ENCODE data around the gene PAK4. TPM values are rescaled to one million over a fixed set of nuclear protein-coding genes. Genes with fewer than 3 reads are reported as not detected.
A peak's percentile ranks its signal among the peaks of the same experiment; 100 is the strongest.

The PAK4 gene
- polyA plus RNA-seq, 1 of the 3 experiments (the other 2 are of a cell fraction) = 36.4 TPM

DNA sequence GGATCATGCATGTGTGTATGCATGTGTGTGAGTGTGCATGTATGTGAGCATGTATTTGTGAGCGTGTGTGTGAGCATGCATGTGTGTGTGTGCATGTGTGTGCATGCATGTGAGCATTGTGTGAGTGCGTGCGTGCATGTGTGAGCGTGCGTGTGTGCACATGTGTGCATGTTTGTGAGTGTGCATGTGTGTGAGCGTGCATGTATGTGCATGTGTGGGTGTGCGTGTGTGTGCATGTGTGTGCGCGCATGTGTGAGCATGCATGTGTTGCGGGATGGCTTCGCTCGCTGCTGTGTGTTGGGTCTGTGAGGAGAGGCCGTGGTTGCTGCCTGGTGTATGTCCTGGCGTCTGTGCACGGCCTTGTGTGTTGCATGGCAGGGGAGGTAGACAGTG, 32.4 kb downstream of the PAK4 start:
- no peak overlapping the region for H2AFZ ChIP-seq (ENCODE audit: low read depth)
- H4K20me1 ChIP-seq (ENCODE audit: insufficient read depth) = peaks cover 62% of the 10 kb centered on the region
- TF ChIP-seq TAF1 (IDR thresholded peaks at IDR 0.05; ENCODE audit: borderline replicate concordance, low read depth, low read length) = no peak
- TF ChIP-seq, protein P1, sequence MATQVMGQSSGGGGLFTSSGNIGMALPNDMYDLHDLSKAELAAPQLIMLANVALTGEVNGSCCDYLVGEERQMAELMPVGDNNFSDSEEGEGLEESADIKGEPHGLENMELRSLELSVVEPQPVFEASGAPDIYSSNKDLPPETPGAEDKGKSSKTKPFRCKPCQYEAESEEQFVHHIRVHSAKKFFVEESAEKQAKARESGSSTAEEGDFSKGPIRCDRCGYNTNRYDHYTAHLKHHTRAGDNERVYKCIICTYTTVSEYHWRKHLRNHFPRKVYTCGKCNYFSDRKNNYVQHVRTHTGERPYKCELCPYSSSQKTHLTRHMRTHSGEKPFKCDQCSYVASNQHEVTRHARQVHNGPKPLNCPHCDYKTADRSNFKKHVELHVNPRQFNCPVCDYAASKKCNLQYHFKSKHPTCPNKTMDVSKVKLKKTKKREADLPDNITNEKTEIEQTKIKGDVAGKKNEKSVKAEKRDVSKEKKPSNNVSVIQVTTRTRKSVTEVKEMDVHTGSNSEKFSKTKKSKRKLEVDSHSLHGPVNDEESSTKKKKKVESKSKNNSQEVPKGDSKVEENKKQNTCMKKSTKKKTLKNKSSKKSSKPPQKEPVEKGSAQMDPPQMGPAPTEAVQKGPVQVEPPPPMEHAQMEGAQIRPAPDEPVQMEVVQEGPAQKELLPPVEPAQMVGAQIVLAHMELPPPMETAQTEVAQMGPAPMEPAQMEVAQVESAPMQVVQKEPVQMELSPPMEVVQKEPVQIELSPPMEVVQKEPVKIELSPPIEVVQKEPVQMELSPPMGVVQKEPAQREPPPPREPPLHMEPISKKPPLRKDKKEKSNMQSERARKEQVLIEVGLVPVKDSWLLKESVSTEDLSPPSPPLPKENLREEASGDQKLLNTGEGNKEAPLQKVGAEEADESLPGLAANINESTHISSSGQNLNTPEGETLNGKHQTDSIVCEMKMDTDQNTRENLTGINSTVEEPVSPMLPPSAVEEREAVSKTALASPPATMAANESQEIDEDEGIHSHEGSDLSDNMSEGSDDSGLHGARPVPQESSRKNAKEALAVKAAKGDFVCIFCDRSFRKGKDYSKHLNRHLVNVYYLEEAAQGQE (IDR thresholded peaks at IDR 0.05; ENCODE audit: low read depth, low read length) = no peak
- no peak for TF ChIP-seq GATA2 (CRISPR knock-in tag; IDR thresholded peaks at IDR 0.05)
- H3K4me1 ChIP-seq (ENCODE audit: control insufficient read depth in 1 of 2, insufficient read depth in 2 of 2, low read depth in 1 of 2, low read length in 1 of 2) = peaks cover 0 to 62% of the 10 kb centered on the region in 2 experiments; a peak in 1 of 4 replicates
- WGBS (ENCODE audit: low lambda C conversion rate) = 95% methylated on average over 15 of the region's 15 CpGs
- H3K9me3 ChIP-seq = no peaks in the 10 kb centered on the region
- no peak overlapping the region for H3K4me2 ChIP-seq
- H3K4me3 ChIP-seq (ENCODE audit: low read depth in 2 of 2, low read length in 1 of 2) = no peak overlapping the region
- no peak overlapping the region for H3K9ac ChIP-seq
- no peaks in the 10 kb centered on the region for H3K9me2 ChIP-seq
- H3K36me3 ChIP-seq (replicated peaks in 1 of 2; ENCODE audit: control insufficient read depth in 1 of 2, insufficient read depth in 2 of 2, low read length in 1 of 2) = no peaks in the 10 kb centered on the region
- peaks cover 71% of the 10 kb centered on the region; the same call in 1 of the 2 replicates for H3K79me2 ChIP-seq (ENCODE audit: insufficient read depth)
- H3K27me3 ChIP-seq (ENCODE audit: insufficient read depth) = no peaks in the 10 kb centered on the region
- no peaks in the 10 kb centered on the region for H3F3A ChIP-seq (replicated peaks; ENCODE audit: insufficient read depth)
- H3K27ac ChIP-seq (ENCODE audit: low read depth in 2 of 2, low read length in 1 of 2) = peak overlapping the region in 1 of 2 experiments; percentile 45; a peak in 1 of 4 replicates
- CTCF ChIA-PET = interaction anchor here (1.2 to 1.6 kb wide), 2 partner anchors 9 to 13 kb away, joined by 3 to 6 read pairs; no protein-coding TSS in a partner anchor
- POLR2A ChIA-PET = no interaction called here
- DNase-seq = no peak

DNA sequence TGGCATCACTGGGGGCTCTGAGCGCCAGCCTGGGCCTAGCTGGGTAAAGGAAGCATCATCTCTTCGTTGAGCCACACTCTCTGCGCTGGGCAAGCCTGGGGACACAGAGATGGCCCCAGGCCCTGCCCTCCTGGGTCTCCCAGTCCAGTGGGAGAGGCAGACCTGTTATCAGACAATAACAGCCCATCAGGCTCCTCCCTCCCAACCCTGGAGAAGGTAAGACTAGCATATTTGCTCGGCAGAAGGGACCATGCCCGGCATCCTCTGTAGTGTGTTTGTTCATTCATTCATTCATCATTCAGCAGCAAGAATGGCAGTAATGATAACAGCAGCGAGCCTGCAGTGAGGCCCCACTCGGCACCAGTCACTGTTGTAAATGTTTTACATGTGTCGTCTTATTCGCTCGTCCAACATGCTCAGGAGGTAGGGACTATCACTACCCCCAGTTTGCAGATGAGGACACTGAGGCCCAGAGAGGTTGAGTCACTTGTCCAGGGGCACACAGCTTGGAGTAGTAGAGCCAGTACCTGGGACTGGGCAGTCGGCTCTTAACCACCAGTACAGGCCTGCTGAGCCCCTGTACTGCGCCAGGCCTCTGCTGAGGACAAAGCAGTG, 33.2 kb downstream of the PAK4 start:
- H3K79me2 ChIP-seq (ENCODE audit: insufficient read depth) = peaks cover 68% of the 10 kb centered on the region; the same call in 1 of the 2 replicates
- H2AFZ ChIP-seq (ENCODE audit: low read depth) = no peak overlapping the region
- H3K9me2 ChIP-seq = no peaks in the 10 kb centered on the region
- TF ChIP-seq RXRA (IDR thresholded peaks at IDR 0.05; ENCODE audit: borderline replicate concordance, low read depth) (no peak), TEAD4 (IDR thresholded peaks at IDR 0.05; ENCODE audit: borderline replicate concordance, insufficient read depth) (no peak), JUND (IDR thresholded peaks at IDR 0.05) (no peak), GABPA (IDR thresholded peaks at IDR 0.05; ENCODE audit: low read depth) (no peak), ELF1 (IDR thresholded peaks at IDR 0.05) (no peak), MXI1 (IDR thresholded peaks at IDR 0.05; ENCODE audit: low read depth, low read length) (no peak), RCOR1 (IDR thresholded peaks at IDR 0.05; ENCODE audit: low read length) (no peak), MEF2A (IDR thresholded peaks at IDR 0.05; ENCODE audit: borderline replicate concordance, low read depth) (no peak), SMC3 (IDR thresholded peaks at IDR 0.05; ENCODE audit: low read depth, low read length) (no peak), POLR2AphosphoS5 (IDR thresholded peaks at IDR 0.05; ENCODE audit: low read depth, low read length) (no peak), GATA2 (CRISPR knock-in tag; IDR thresholded peaks at IDR 0.05) (no peak), SIN3A (IDR thresholded peaks at IDR 0.05; ENCODE audit: borderline replicate concordance, low read depth, low read length) (no peak)
- TF ChIP-seq, protein P2, sequence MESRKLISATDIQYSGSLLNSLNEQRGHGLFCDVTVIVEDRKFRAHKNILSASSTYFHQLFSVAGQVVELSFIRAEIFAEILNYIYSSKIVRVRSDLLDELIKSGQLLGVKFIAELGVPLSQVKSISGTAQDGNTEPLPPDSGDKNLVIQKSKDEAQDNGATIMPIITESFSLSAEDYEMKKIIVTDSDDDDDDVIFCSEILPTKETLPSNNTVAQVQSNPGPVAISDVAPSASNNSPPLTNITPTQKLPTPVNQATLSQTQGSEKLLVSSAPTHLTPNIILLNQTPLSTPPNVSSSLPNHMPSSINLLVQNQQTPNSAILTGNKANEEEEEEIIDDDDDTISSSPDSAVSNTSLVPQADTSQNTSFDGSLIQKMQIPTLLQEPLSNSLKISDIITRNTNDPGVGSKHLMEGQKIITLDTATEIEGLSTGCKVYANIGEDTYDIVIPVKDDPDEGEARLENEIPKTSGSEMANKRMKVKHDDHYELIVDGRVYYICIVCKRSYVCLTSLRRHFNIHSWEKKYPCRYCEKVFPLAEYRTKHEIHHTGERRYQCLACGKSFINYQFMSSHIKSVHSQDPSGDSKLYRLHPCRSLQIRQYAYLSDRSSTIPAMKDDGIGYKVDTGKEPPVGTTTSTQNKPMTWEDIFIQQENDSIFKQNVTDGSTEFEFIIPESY (IDR thresholded peaks at IDR 0.05; ENCODE audit: borderline replicate concordance, low read depth) = no peak
- TF ChIP-seq, protein P3, sequence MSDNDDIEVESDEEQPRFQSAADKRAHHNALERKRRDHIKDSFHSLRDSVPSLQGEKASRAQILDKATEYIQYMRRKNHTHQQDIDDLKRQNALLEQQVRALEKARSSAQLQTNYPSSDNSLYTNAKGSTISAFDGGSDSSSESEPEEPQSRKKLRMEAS (IDR thresholded peaks at IDR 0.05; ENCODE audit: low read depth) = no peak
- POLR2A ChIA-PET = no interaction called here
- peaks cover 69% of the 10 kb centered on the region for H4K20me1 ChIP-seq (ENCODE audit: insufficient read depth)
- H3K27me3 ChIP-seq (ENCODE audit: insufficient read depth) = no peaks in the 10 kb centered on the region
- WGBS (ENCODE audit: low lambda C conversion rate) = 83% methylated on average over 11 of the region's 12 CpGs
- H3K36me3 ChIP-seq (replicated peaks in 1 of 2; ENCODE audit: control insufficient read depth in 1 of 2, insufficient read depth in 2 of 2, low read length in 1 of 2) = no peaks in the 10 kb centered on the region
- peaks cover 0 to 62% of the 10 kb centered on the region in 2 experiments; a peak in 1 of 4 replicates for H3K4me1 ChIP-seq (ENCODE audit: control insufficient read depth in 1 of 2, insufficient read depth in 2 of 2, low read depth in 1 of 2, low read length in 1 of 2)
- H3K9ac ChIP-seq = no peak overlapping the region
- CTCF ChIA-PET = no interaction called here
- H3F3A ChIP-seq (replicated peaks; ENCODE audit: insufficient read depth) = no peaks in the 10 kb centered on the region
- peak overlapping the region in 1 of 2 experiments; percentile 45; a peak in 1 of 4 replicates for H3K27ac ChIP-seq (ENCODE audit: low read depth in 2 of 2, low read length in 1 of 2)
- no peak overlapping the region for H3K4me2 ChIP-seq
- no peak for DNase-seq
- no peak overlapping the region for H3K4me3 ChIP-seq (ENCODE audit: low read depth in 2 of 2, low read length in 1 of 2)
- no peaks in the 10 kb centered on the region for H3K9me3 ChIP-seq
